Activated CD8-positive, alpha-beta memory T cell treated with anti-CD3 and anti-CD28 coated beads, Interleukin-2, amount 50 U/mL, for 1 hour (primary cell): Measurements from ENCODE around the gene F9.

ENCODE experiments used
- DNase-seq: peaks from one replicate; pipeline ENCODE4 v3.0.0-alpha.2; 2020; ENCODE audit errors: extremely low read depth

Gene F9

GRCh38 chrX:139600105-139600504, 69.6 kb downstream of the F9 start:
- DNase-seq = no peak
